Measurements from ENCODE around the gene NCOA5. TPM values are rescaled to one million over a fixed set of nuclear protein-coding genes. Genes with fewer than 3 reads are reported as not detected.

NCOA5 gene
- total RNA-seq, 1 donor from 2014 or later = 26.2 TPM

DNA sequence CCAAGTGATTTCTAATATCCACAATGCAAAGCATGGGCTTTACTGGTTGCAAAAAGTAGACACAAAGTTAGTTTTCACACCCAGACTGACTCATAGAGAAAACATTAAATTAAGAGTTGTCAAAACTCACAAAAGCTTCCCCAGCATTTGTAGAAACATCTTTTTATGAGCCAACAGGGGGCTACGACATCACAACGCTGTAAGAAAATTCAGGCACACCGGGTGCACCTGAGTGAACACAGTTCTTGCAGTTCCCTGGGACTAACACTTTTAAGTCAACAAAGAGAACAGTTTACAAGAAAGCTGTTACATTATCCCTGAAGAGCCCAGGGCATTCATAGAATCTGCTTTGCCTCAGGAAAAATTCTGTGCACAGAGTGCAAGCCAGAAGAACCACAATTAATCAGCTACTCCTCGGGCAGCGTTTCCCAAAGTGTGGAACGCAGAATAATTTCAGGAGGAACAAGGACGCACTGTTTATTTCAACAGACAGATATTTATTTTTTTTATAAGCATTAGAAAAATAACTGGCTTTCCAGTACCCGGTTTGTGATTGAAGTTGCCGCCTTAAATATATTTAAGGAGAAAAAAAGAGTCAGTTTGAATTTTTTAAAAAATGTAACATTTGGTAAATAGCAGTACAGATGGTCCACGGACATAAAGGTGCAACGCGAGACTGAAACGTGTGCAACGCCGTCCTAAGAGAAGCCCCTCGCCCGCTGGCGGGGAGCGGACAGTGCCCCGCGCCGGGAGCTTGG, 1.2 kb downstream of the NCOA5 start:
- Mint-ChIP-seq H3K4me1 (ENCODE audit: low read depth) (peaks cover 56% of the 10 kb centered on the region), H3K9me3 (ENCODE audit: low read depth) (no peaks in the 10 kb centered on the region), H3K4me3 (ENCODE audit: unreplicated experiment) (peak overlapping the region; percentile 85), H3K36me3 (ENCODE audit: low read depth) (no peaks in the 10 kb centered on the region), H3K27me3 (ENCODE audit: low read depth) (no peaks in the 10 kb centered on the region), H3K27ac (ENCODE audit: unreplicated experiment) (peak overlapping the region; percentile 95)
- DNase-seq (ENCODE audit: low spot score) = no peak
- TF ChIP-seq, protein P1, sequence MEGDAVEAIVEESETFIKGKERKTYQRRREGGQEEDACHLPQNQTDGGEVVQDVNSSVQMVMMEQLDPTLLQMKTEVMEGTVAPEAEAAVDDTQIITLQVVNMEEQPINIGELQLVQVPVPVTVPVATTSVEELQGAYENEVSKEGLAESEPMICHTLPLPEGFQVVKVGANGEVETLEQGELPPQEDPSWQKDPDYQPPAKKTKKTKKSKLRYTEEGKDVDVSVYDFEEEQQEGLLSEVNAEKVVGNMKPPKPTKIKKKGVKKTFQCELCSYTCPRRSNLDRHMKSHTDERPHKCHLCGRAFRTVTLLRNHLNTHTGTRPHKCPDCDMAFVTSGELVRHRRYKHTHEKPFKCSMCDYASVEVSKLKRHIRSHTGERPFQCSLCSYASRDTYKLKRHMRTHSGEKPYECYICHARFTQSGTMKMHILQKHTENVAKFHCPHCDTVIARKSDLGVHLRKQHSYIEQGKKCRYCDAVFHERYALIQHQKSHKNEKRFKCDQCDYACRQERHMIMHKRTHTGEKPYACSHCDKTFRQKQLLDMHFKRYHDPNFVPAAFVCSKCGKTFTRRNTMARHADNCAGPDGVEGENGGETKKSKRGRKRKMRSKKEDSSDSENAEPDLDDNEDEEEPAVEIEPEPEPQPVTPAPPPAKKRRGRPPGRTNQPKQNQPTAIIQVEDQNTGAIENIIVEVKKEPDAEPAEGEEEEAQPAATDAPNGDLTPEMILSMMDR (IDR thresholded peaks at IDR 0.05) = peak; percentile 37

- TF ChIP-seq, protein P1 (IDR thresholded peaks at IDR 0.05) = peak; percentile 78
- Mint-ChIP-seq H3K36me3 (ENCODE audit: low read depth) (no peaks in the 10 kb centered on the region), H3K27me3 (ENCODE audit: low read depth) (no peaks in the 10 kb centered on the region), H3K27ac (ENCODE audit: unreplicated experiment) (peak overlapping the region; percentile 23), H3K4me1 (ENCODE audit: low read depth) (peaks cover 60% of the 10 kb centered on the region), H3K9me3 (ENCODE audit: low read depth) (no peaks in the 10 kb centered on the region), H3K4me3 (ENCODE audit: unreplicated experiment) (no peak overlapping the region)
- no peak for DNase-seq (ENCODE audit: low spot score)
These were observed 2.6 kb downstream of the NCOA5 start for GRCh38 chr20:46087161-46087560.

GRCh38 chr20:46085179-46085851, 4.4 kb downstream of the NCOA5 start:
- Mint-ChIP-seq H3K27ac (ENCODE audit: unreplicated experiment) (peak overlapping the region; percentile 29), H3K9me3 (ENCODE audit: low read depth) (no peaks in the 10 kb centered on the region), H3K4me3 (ENCODE audit: unreplicated experiment) (no peak overlapping the region), H3K36me3 (ENCODE audit: low read depth) (no peaks in the 10 kb centered on the region), H3K27me3 (ENCODE audit: low read depth) (no peaks in the 10 kb centered on the region), H3K4me1 (ENCODE audit: low read depth) (peaks cover 61% of the 10 kb centered on the region)
- no peak for DNase-seq (ENCODE audit: low spot score)
- TF ChIP-seq, protein P1 (IDR thresholded peaks at IDR 0.05) = no peak

DNA sequence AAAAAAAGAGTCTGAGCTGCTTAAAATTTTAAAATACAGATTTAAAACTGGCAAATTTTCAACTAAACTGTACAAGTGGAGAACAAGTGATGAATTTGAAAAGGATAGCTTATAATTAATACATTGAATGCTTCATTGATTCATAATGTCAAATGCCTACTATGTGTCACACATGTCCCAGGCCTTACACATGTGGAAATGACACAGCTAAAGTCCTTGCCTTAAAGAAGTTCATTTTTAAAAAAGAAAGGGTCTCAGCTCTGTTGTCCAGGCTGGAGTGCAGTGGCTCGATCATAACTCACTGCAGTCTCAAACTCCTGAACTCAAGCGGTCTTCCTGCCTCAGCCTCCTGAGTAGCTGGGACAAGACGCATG, 5.0 kb downstream of the NCOA5 start:
- H3K27me3 Mint-ChIP-seq (ENCODE audit: low read depth) = no peaks in the 10 kb centered on the region
- H3K27ac Mint-ChIP-seq (ENCODE audit: unreplicated experiment) = no peak overlapping the region
- H3K36me3 Mint-ChIP-seq (ENCODE audit: low read depth) = no peaks in the 10 kb centered on the region
- H3K4me1 Mint-ChIP-seq (ENCODE audit: low read depth) = peaks cover 56% of the 10 kb centered on the region
- no peak for DNase-seq (ENCODE audit: low spot score)
- H3K9me3 Mint-ChIP-seq (ENCODE audit: low read depth) = no peaks in the 10 kb centered on the region
- no peak overlapping the region for H3K4me3 Mint-ChIP-seq (ENCODE audit: unreplicated experiment)
- TF ChIP-seq, protein P1 (IDR thresholded peaks at IDR 0.05) = no peak

GRCh38 chr20:46083531-46084061, 6.2 kb downstream of the NCOA5 start:
- peaks cover 53% of the 10 kb centered on the region for H3K4me1 Mint-ChIP-seq (ENCODE audit: low read depth)

More at GRCh38 chr20:46083531-46084061, 6.2 kb downstream of the NCOA5 start:
- no peaks in the 10 kb centered on the region for H3K27me3 Mint-ChIP-seq (ENCODE audit: low read depth)
- H3K9me3 Mint-ChIP-seq (ENCODE audit: low read depth) = no peaks in the 10 kb centered on the region
- TF ChIP-seq, protein P1 (IDR thresholded peaks at IDR 0.05) = no peak
- no peak overlapping the region for H3K27ac Mint-ChIP-seq (ENCODE audit: unreplicated experiment)
- H3K36me3 Mint-ChIP-seq (ENCODE audit: low read depth) = peaks cover 4% of the 10 kb centered on the region
- H3K4me3 Mint-ChIP-seq (ENCODE audit: unreplicated experiment) = no peak overlapping the region
- DNase-seq (ENCODE audit: low spot score) = no peak

Measured in chondrocyte (in vitro differentiated cells).